ENCODE measurements around the gene THSD4. TPM values are rescaled to one million over a fixed set of nuclear protein-coding genes. Genes with fewer than 3 reads are reported as not detected.

THSD4 gene
- total and polyA plus RNA-seq, 2 of the 8 experiments (the other 6 are each of a cell fraction or from before 2014, with no cell fraction given), result 2.5 to 6.2 TPM

DNA sequence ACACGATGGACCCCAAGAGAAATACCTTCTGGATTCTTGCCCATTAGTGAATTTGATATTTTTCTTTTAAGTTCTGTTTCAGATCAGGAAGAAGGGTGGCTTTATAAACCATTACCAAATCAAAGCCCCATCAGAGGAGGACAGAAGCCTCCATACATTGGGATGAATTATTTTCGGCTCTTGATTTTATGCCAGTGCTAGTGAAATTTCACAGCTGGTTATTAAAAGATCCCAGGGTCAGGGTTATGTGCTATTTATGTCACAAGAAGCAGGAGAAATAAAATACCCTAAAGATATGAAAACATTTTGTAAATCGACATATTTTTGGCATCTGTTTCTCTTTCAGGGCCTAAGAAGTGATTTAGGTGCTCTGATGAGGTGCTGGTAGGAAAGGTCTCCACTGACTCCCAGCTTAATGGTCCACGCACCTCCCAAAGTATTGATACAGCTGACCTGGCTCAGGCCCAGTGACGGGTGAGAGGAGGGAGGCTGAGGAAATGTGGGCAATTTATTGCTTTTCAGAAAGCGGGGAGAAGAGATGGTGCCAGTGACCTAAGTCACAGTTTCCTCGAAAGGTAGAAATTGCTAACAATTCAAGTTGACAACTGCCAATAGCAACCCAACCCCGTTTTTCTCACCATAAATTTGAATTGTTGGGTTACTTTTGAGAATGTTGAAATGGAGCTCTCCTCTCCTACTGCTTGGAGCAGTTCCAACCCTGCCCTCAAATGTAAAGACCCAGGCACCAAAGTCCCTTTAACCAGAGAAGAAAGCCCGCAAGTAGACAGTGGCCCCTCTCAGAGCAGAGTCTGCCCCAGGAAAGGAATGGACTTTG lies 379.5 kb downstream of the THSD4 start:
- Histone ChIP-seq H3K18ac (ENCODE audit: extremely low read depth, low read length) (no peak overlapping the region), H3K9me3 (ENCODE audit: insufficient read depth in 2 of 2, low read depth in 1 of 2, low read length in 1 of 2) (0 out of 4 replicates have a peak, but pooled peaks cover 0 to 6% of the 10 kb centered on the region in 2 experiments), H3K23me2 (ENCODE audit: low read depth, low read length) (no peaks in the 10 kb centered on the region), H3K27me3 (replicated peaks in 1 of 4; ENCODE audit: control insufficient read depth in 3 of 4, extremely low read depth in 1 of 4, insufficient read depth in 3 of 4, low read length in 3 of 4) (no peaks in the 10 kb centered on the region), H2BK12ac (ENCODE audit: low read depth, low read length) (no peak overlapping the region), H2BK15ac (ENCODE audit: low read length) (no peak overlapping the region), H2BK5ac (ENCODE audit: low read depth, low read length) (no peak overlapping the region), H4K91ac (replicated peaks; ENCODE audit: insufficient read length, low read length) (no peak overlapping the region), H3K4me2 (ENCODE audit: insufficient read depth in 1 of 2, low read depth in 2 of 2, low read length in 2 of 2) (no peak overlapping the region), H3K56ac (replicated peaks; ENCODE audit: insufficient read length, low read depth, low read length) (no peak overlapping the region), H4K5ac (ENCODE audit: insufficient read length, low read depth, low read length) (no peak overlapping the region), H3K4me1 (replicated peaks in 1 of 4; ENCODE audit: control insufficient read depth in 3 of 4, insufficient read depth in 4 of 4, low read length in 3 of 4) (no peaks in the 10 kb centered on the region), H3K4me3 (ENCODE audit: extremely low read depth in 1 of 4, insufficient read depth in 2 of 4, low read depth in 3 of 4, low read length in 4 of 4) (no peak overlapping the region), H3K4ac (replicated peaks; ENCODE audit: insufficient read length, low read depth, low read length) (no peak overlapping the region), H3K9ac (replicated peaks in 1 of 4; ENCODE audit: extremely low read depth in 1 of 4, low read depth in 3 of 4, low read length in 3 of 4) (no peak overlapping the region), H2BK20ac (ENCODE audit: low read length) (no peak overlapping the region), H3K14ac (ENCODE audit: insufficient read length) (no peak overlapping the region), H2AFZ (ENCODE audit: low read length) (no peak overlapping the region), H3K79me1 (ENCODE audit: low read depth, low read length) (no peaks in the 10 kb centered on the region), H3K36me3 (ENCODE audit: control insufficient read depth in 2 of 4, insufficient read depth in 4 of 4, low read length in 3 of 4) (no peaks in the 10 kb centered on the region), H3K23ac (ENCODE audit: insufficient read length) (no peak overlapping the region), H2BK120ac (replicated peaks; ENCODE audit: low read depth, low read length) (no peak overlapping the region), H4K8ac (ENCODE audit: extremely low read depth, insufficient read depth, low read length) (no peak overlapping the region), H3K27ac (ENCODE audit: low read depth, low read length) (no peak overlapping the region), H2AK5ac (ENCODE audit: low read depth, low read length) (no peak overlapping the region), H4K20me1 (replicated peaks in 1 of 2; ENCODE audit: control insufficient read depth in 1 of 2, insufficient read depth in 2 of 2, low read length in 2 of 2) (no peaks in the 10 kb centered on the region), H3K79me2 (ENCODE audit: control insufficient read depth in 1 of 2, insufficient read depth in 2 of 2, low read length in 2 of 2) (no peaks in the 10 kb centered on the region)
- CTCF ChIA-PET (ENCODE audit: partially characterized antibody), result interaction anchor here (0.7 to 3.7 kb wide), 8 partner anchors 10 to 307 kb away, joined by 3 to 18 read pairs (median 4); no protein-coding TSS in a partner anchor
- no peak for TF ChIP-seq BRCA1 (IDR thresholded peaks at IDR 0.05; ENCODE audit: low read depth, low read length)
- no peak for TF ChIP-seq CBX8 (IDR thresholded peaks at IDR 0.05; ENCODE audit: borderline replicate concordance, low read depth, low read length)
- TF ChIP-seq MAFK (IDR thresholded peaks at IDR 0.05; ENCODE audit: low read depth, low read length), result no peak
- no peak for TF ChIP-seq FOSL1 (IDR thresholded peaks at IDR 0.05; ENCODE audit: insufficient read depth, low read depth, low read length)
- TF ChIP-seq SP2 (IDR thresholded peaks at IDR 0.05; ENCODE audit: low read length), result no peak
- TF ChIP-seq JUN (IDR thresholded peaks at IDR 0.05; ENCODE audit: low read depth, low read length), result no peak
- TF ChIP-seq PHF8 (conservative IDR thresholded peaks at IDR 0.05; ENCODE audit: low read depth, low read length), result no peak
- TF ChIP-seq POLR2AphosphoS5 (IDR thresholded peaks at IDR 0.05; ENCODE audit: low read depth, low read length), result no peak
- TF ChIP-seq CEBPB (IDR thresholded peaks at IDR 0.05; ENCODE audit: low read depth, low read length), result no peak
- TF ChIP-seq, protein P1, sequence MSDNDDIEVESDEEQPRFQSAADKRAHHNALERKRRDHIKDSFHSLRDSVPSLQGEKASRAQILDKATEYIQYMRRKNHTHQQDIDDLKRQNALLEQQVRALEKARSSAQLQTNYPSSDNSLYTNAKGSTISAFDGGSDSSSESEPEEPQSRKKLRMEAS (IDR thresholded peaks at IDR 0.05), result no peak
- no peak for TF ChIP-seq TBP (IDR thresholded peaks at IDR 0.05; ENCODE audit: low read depth, low read length)
- TF ChIP-seq, protein P2, sequence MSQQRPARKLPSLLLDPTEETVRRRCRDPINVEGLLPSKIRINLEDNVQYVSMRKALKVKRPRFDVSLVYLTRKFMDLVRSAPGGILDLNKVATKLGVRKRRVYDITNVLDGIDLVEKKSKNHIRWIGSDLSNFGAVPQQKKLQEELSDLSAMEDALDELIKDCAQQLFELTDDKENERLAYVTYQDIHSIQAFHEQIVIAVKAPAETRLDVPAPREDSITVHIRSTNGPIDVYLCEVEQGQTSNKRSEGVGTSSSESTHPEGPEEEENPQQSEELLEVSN (IDR thresholded peaks at IDR 0.05), result no peak
- DNase-seq (ENCODE audit: low read depth in 1 of 2, low spot score in 2 of 2) (no peak), FAIRE-seq (no peak)
- WGBS, 2 experiments (ENCODE audit: extremely low coverage in 1 of 2, insufficient coverage in 1 of 2, insufficient read length in 1 of 2, insufficient replicate concordance in 2 of 2, low coverage in 1 of 2, low lambda C conversion rate in 2 of 2, missing lambda C conversion rate in 1 of 2), result 82% methylated on average over 9 of the region's 9 CpGs; no CpG with 5 or more reads in 1 of the 2 experiments
- POLR2A ChIA-PET (ENCODE audit: partially characterized antibody), result no interaction called here

All from H1 (cell line).